Lung microvascular endothelial cell (primary cell): ENCODE results near the gene IL4R. TPM values are rescaled to one million over a fixed set of nuclear protein-coding genes. Genes with fewer than 3 reads are reported as not detected.

Experiments used
- DNase-seq, 2 donors: peaks; one replicate each; pipeline versions ENCODE4 v3.0.0 to v3.0.0-alpha.2; 2010; ENCODE audit warnings: low read depth in 2 of 2
- total RNA-seq: library from RNA; depleted of rRNA; stranded (reverse); fragments of >200 nt; gene quantifications from 2 replicates; pipeline ENCODE4 v1.2.1, GENCODE V29; 2014

Gene IL4R
- total RNA-seq, 1 donor from 2014 or later, result 10.5 TPM

DNA sequence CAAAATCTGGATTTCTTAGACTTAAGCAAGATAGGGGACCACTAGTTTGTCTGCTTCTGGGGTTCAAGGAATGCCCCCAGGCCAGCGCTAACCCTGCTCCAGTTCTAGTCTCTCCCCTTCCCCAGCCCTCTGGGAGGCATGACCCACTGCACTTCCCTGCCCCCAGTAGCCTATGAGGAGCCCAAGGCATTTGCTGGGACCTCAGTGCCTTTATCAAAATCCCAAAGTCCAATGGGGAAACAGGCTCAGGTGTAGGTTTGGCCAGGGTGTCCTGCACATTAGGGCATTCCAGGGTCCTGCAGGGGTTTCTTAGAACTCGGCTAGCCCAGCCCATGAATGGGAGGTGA lies 1.2 kb downstream of the IL4R start:
- DNase-seq, result no peak

DNA sequence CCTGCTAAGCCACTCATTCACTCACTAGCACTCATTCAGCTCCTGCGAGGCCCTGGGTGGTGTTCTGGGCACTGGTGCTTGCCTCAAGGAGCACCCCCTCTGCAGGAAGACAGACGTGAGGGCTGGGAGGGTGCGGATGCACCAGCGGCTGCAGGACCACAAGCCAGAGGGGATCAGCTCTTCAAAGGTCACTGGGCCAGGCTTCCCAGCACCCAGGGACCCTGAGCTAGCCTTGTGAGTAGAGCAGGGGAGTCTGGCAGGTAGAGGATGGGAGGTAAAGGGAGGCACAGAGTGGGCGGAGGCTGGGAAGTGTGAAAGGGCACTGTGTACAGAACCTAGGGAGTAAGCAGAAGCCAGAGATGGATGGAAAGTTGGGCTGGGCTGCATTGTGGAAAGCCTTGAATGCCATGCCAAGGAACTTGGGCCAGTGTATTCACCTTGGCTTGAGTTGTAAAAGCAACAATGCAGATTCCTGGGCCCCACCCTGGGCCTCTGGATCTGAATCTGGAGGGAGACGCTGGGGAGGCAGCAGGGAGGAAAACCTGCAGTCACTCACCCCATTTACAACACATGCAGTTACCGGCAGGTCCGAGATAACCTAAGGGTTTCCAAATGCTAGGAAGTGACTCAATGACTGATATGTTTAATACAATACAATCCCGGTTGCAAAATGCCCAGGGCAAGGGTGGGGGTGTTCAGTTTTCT lies 1.7 kb downstream of the IL4R start:
- peak; percentile 79 to 88 for DNase-seq

DNA sequence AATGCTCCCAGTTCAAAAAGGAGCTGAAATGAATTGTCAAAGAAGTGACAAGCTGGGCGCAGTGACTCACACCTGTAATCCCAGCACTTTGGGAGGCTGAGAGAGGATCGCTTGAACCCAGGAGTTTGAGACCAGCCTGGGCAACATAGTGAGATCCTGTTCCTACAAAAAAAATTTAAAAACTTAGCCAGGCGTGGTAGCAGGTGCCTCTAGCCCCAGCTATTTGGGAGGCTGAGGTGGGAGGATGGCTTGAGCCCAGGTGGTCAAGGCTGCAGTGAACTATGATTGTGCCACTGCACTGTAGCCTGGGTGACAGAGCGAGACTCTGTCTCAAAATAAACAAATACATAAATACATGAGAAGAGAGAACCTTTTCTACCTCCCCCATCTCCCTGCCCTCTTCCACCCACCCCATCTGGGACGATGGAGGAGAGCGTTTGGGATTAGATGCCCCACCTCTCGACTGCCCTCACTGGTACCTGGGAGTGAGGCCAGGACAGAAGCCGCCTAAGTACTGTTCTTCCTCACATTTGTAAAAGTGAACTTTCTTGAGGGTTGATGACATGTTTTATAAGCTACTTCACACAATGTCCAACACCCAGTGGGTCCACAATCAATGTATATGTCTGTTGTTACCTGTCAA lies 2.4 kb downstream of the IL4R start:
- no peak for DNase-seq

DNA sequence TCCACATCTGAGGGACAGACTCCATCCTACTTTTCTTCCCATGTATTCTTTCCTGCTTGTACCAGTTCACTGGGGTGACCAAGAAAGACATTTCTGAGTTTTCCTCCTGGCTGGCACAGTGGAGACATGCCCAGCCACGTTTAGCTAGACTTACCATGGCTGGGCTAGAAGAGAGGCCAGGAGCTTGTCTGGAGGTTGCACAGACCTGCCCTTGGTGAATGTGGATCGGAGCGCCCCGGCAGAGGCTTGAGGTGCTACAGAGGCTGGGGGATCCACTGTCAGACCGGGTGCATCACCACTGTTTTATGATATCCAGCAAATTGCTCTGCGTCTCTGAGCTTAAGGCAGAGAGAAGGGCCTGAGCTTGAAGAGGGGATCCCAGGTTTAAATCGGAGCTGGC lies 3.5 kb downstream of the IL4R start:
- DNase-seq, result no peak

DNA sequence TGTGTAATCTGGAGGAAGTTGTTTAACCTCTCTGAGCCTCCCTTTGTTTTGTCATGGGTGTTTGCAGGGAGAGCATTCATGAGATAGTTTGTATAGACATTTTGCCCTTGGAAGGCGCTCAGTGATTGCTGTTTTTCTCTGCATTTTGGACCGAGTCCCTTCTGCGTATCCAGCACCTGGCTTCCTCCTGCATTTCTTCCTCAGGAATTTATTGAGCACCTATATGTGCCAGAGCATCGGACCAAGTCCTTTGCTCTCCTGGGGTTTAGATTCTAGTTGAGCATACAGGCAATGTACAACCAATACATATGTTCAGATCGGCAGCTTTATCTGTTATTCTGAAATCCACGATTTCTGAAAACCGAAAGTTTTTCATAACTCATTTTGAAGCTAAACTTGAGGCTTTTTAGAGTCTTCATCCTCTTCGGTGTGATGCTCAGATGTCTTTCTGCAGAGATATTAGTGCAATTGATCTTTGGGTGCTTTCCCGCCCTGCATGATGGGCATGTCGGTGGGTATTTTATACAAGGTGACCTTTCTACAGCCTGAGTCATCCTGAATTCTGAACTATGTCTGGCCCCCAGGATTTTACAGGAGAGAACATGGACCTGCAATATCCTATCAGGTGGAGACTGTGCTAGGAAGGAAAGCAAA lies 4.1 kb downstream of the IL4R start:
- no peak for DNase-seq

DNA sequence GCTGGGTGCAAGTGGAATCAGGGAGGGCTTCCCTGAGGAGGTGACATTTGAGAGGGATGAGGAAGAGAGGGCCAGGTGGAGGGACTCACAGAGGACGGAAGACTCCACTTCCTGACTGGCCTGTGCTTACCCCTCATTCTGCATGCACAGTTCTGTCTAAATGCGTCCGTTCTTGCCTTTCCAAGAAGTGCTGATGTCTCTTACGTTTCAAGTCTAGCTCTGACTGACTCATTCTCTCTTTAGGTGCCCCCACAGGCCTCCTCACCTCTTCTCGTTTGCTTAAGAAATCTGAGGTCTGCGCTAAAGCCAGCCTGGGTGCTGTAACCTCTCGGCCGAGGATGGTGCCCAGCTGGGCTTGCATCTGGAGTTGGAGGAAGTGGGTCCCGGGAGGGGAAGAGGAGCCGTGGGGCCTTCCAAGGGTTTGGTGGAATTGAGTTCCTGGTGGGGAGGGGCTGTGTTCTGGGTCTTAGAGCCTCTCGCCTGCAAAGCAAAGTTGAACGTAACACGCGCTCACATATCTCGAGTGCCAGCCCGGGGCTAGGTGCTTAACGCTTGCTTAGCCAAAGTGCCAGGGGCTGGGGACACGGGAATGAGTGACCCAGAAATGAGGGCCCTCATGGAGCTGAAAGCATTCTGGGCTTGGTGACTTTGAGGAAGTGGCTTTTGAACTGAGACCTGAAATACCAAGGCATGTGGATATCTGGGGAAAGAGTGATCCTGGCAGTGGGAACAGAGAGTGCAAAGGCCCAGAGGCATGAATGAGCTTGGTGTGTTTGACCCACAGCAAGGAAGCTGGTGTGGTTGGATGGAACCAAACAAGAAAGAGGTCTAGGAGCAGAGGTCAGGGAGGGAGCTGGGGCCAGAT lies 4.8 kb downstream of the IL4R start:
- peak in 1 of 2 donors; percentile 39 for DNase-seq

DNA sequence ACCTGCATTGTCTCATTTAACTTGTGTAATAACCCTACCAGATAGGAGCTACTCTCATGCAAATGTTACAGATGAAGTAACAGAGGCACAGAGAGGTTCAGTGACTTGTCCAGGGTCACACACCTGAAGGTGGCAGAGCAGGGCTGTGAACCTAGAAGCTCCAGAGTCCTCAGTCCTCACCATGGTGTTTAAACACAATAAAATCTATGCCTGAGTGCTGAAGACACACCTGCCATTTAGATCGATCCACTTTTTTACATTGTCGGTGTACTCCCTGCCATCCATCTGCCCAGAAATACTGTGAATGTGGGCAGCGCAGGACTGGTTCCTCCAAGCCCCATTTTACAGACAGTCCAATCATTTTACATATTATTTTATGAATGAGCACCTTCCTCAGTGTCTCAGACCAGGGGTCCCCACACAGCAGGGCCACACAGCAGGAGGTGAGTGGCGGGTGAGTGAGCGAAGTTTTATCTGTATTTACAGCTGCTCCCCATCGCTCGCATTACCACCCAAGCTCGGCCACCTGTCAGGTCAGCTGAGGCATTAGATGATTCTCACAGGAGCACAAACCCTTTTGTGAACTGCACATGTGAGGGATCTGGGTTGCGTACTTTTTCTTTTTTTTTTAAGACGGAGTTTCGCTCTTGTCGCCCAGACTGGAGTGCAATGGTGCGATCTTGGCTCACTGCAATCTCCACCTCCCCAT lies 5.6 kb downstream of the IL4R start:
- DNase-seq, result no peak

DNA sequence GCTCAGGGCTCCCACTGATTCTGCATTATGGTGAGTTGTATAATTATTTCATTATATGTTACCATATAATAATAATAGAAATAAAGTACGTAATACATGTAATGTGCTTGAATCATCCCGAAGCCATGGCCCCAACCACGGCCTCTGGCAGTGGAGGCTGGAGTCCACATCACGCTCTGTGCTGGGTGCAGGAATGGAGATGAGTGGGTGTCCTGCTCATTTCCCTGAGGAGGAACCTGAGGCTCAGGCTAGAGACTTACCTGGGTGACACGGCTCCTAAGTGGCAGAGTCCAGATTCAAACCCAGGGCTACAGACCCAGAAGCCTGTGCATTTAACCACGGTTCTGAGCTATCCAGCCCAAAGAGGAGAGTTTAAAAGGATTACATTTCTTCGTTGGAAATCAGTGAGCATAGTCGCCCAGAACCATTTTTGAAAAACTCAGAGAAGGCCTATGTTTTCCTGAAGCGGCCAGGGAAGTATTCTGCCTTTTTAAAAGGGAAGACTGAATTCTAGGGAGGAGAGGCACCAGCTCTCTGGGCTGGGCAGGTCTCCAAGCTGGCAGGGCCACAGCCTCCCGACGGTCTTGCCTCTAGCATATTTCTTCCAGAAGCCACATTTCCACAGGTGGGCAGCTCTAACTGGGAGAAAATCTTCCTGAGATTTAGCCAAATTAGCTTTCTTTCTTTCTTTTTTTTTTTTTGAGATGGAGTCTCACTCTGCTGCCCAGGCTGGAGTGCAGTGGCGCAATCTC lies 6.7 kb downstream of the IL4R start:
- DNase-seq, result no peak

DNA sequence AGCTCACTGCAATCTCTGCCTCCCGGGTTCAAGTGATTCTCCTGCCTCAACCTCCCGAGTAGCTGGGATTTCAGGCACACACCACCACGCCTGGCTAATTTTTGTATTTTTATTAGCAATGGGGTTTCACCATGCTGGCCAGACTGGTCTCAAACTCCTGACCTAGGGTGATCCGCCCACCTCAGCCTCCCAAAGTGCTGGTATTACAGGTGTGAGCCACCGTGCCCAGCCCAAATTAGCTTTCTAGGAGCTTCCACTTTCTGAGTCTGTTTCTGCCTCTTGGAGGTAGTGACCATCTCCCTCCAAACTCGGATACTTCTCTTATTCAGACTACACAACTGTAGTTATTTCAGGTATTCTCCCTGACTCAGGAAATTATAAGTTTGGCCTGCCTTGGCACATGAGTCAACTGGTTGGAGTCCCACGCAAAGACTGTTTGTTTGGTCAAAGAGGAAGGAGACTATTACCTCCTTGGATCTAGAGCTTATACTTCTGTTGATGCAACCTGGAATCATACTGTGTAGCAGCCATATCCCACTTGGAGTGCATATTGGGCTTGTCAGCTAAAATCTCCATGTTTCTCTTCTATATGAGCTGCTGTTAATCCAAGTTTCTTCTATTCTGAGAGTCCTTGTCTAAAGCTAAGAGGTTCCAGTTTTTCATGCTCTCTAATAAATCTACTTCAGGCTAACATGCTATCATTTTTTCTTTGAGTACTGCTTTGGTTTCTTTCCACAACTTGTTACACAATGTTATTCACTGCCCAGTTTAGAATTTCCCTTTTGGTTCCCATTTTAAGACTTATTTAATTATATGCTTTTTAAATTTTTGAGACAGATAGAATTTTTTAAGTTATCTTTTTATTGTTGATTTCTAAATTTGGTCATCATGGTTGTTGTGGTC lies 7.5 kb downstream of the IL4R start:
- DNase-seq, result peak in 1 of 2 donors; percentile 70

DNA sequence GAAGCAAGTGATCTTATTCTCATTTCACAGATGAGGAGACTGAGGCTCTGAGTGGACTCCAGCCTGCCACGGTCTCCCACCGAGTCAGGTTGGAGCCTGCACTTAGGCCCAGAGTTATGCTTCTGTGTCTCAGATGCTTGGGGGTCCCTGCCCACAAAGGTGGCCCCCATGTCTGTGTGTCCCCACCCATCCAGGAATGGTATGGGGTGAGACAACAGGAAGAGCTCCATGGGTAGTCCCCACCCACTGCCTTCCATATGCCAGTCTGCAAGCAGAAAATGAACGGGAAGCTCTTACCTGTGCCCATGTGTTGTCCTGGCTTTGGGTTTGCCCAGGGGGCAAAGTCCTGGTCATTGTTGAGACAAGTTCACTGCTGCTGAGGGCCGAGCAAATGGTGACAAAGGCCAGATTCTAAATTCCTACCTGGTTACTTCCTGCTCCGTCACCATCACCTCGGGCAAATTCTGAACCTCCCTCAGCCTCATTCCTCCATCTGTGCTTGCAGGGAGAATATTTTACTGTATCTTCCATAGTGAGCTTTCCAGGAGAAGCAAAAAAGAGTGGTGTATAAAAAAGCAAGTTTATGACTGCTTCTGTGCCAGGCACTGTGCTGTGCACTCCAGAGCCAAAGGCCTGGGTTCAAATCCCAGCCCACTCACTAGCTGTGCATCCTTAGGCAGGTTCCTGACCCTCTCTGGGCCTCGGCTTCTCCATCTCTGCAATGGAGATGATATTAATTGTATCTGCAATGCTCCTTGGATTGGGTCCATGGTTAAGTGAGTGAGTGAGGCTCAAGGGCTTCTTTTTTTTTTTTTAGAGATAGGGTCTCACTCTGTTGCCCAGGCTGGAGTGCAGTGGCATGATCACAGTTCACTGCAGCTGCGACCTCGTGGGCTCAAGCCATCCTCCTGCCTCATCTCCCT lies 9.3 kb downstream of the IL4R start:
- no peak for DNase-seq

DNA sequence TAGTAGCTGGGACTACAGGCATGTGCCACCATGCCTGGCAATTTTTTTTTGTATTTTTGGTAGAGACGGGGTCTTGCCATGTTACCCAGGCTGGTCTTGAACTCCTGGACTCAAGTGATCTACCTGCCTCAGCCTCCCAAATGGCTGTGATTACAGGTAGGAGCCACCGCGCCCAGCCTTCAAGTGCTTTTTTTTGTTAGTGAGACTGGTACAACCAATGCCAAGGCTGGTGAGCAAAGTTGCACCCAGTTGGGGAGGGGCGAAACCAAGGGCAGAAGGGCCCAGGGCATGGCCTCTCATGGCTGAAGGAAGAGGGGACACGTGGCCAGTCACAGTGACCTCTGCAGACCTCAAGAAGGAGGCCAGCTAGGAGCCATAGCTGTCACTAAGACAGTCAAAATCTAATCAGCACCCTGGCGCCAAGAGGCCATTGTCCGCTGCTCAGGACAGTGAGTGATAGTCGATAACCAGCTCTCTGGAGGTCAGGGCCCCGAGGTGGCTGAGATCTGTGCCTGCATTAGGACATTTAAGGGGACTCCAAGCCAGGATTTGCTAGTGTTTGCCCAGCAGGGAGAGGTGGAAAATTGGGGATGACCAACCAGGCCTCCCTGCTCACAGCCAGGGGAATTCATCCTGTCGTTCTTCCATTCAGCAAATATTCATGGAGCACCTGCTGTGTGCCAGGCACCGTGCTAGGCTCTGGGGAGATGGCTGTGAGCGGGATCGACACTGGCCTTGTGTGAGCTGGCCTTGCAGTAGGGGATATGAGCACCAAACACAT lies 10.2 kb downstream of the IL4R start:
- DNase-seq, result no peak

DNA sequence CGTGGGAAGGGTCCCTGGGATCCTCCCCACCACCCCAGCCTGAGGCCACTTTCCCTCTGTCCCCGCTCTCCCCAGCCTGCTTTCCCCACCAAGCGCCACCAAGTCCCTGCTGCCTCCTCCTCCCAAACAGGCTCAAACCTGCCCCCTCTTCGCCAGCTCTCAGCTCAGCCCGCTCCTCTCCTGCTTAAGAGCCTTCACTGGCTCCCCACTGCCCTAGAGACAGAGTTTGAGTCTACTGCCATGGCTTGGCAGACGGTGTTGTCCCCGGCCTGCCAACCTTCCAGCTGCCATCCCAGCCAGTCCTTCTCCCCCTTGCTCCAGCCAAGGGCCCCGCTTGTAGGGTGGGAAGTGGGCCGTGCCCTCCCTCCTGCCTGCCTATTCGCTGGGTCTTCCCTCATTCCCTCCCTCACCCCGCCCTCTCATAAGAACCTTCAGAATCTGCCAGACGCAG lies 11.1 kb downstream of the IL4R start:
- no peak for DNase-seq

DNA sequence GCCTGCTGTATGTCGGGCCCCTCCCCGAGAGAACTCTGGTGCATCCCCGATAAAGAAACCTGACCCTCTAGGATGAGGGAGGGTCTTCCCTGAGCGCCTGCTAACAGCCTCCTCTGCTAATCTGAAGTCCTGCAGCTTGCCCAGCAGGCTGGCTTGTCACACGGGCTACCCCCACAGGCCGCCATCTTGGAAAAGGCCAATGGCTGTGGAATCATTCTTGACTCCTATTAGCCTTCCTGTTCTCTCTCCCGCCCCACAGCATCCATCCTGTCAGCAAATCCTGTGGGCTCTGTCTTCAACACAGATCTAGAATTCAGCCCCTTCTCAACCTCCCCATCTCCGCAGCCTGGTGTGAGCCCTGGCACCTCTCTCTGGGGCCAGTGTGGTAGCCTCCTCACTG lies 12.0 kb downstream of the IL4R start:
- no peak for DNase-seq

DNA sequence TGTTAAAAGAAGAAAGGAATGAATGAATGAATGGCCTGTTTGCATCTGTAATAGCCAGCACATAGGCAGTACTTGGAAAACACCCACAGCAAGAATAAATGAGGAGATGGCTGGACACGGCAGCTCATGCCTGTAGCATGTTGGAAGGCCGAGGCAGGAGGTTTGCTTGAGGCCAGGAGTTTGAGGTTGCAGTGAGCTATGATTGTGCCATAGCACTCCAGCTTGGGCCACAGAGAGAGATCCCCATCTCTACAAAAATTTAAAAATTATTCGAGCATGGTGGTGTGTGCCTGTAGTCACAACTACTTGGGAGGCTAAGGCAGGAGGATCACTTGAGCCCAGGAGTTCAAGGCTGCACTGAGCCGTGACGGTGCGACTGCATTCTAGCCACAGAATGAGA lies 12.5 kb downstream of the IL4R start:
- DNase-seq, result no peak

DNA sequence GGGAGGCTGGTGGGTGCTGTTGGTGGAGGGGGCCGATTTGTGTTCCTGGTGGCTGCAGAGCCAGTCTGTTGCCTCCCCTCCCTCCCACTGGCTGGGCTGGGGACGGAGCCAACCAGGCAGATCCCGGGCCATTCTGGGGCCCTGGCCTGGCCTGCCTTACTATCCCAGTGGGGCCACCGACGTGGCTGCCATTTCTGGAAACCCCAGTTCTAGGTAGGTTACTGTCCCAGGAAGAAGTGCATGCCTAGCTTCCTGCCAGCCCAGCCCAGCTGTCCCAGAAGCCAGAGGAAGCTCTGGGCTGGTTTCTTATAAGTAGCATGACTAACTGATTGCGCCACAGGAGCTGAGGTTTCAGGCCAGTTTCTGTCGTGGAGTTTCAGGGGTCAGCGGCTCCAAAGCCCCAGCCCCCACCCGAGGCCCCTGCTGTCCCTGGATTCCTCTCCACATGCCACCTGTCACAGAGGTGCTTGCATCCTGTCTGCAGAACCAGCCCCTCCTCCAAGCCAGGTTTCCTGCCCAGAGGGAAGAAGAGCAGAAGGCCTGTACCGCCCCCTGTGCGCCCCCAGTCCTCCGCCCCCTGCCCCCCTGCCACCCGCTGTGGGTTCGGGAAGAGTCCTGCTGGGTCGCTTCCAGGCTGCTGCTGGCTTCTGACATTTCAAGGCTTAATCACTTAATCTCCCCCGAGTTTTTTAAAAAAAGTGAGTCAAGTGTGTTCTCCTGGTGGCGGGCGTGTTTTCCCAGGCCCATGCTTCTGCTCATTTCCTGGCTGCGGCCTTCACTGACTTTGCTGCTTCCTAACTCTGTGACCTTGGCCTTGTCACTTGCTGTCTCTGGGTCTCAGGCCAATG lies 13.2 kb downstream of the IL4R start:
- peak; percentile 60 to 92 for DNase-seq

DNA sequence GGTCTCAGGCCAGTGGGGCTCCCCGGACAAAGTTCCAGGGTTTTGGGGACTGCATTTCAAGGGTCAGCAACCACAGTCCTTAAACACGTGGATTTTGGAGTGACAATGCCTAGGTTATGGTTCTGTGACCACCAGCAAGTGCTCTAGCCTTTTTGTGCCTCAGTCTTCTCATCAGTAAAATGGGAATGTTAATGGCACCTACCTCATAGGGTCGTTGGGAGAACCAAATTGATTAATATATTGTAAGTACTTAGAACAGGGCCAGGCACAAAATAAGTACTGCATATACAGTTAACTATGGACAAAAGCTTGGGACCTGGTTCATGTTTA lies 13.8 kb downstream of the IL4R start:
- no peak for DNase-seq

DNA sequence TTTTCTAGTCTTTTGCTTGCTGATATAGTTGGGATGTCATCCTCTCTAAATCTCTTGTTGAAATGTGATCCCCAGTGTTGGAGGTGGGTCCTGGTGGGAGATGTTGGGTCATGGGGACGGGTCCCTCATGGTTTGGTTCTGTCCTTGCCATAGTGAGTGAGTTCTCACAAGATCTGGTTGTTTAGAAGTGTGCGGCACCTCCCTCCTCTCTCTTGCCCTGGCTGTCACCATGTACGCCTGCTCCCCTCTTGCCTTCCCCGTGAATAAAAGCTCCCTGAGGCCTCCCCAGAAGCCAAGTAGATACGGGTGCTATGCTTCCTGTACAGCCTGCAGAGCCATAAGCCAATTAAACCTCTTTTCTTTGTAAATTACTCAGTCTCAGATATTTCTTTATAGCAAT lies 15.2 kb downstream of the IL4R start:
- DNase-seq, result no peak
